Measurements from ENCODE around the gene SKAP1. TPM values are rescaled to one million over a fixed set of nuclear protein-coding genes. Genes with fewer than 3 reads are reported as not detected.

SKAP1 gene
- total RNA-seq, 2 experiments from 2014 or later, result 1.2 TPM; not detected in 1

- H4K20me1 ChIP-seq (ENCODE audit: insufficient read depth, low read length), result no peaks in the 10 kb centered on the region
- TF ChIP-seq EZH2phosphoT487 (IDR thresholded peaks at IDR 0.05; ENCODE audit: borderline replicate concordance, low read depth, low read length) (no peak), CTCF (conservative IDR thresholded peaks at IDR 0.05; ENCODE audit: low read length) (no peak)
- no peaks in the 10 kb centered on the region for H3K4me1 ChIP-seq (ENCODE audit: insufficient read depth, low read length, poor library complexity, severe bottlenecking)
- no peaks in the 10 kb centered on the region for H3K9me3 ChIP-seq (ENCODE audit: low read length)
- DNase-seq (ENCODE audit: low spot score), result no peak
- BruUV-seq (replicated peaks), result no TSS peak
- no peak overlapping the region for H2AFZ ChIP-seq (ENCODE audit: low read length)
- H3K9me2 ChIP-seq (ENCODE audit: insufficient read depth, low read length), result no peaks in the 10 kb centered on the region
- intact Hi-C loops (cut with micrococcal nuclease; ENCODE audit: unreplicated experiment), result no loop called here
- POLR2A ChIA-PET, result no interaction called here
- no peaks in the 10 kb centered on the region for H3K79me2 ChIP-seq (ENCODE audit: insufficient read depth, low read depth, low read length)
- CTCF ChIA-PET (ENCODE audit: unreplicated experiment), result no interaction called here
- no peak overlapping the region for H3K4me2 ChIP-seq (ENCODE audit: low read length)
- no peak overlapping the region for H3K27ac ChIP-seq (ENCODE audit: low read depth, low read length, poor library complexity, severe bottlenecking)
- no peaks in the 10 kb centered on the region for H3K36me3 ChIP-seq (ENCODE audit: insufficient read depth, low read length)
- no peak overlapping the region for H3K4me3 ChIP-seq (ENCODE audit: low read depth, low read length, poor library complexity, severe bottlenecking)
These were observed 250.7 kb downstream of the SKAP1 start for GRCh38 chr17:48179071-48179945.

DNA sequence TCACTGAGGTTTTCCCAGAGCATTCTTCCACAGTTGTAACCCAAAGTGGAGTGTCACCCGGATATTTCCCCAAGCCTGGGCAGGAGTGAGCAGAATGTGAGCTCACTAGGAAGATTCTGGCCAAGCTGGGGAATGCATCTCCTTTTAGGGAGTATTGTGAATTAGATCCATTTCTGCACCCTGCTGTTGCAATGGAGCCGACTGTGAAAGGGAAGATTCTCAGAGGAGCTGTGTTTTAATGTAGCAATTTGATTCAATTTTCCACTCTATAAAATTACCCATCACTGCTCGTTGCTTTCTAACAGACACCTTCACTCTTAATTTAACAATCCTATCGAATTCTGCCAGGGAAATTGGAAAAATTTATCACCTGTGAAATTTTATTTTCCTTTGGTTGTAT lies 251.7 kb downstream of the SKAP1 start:
- Histone ChIP-seq H4K20me1 (ENCODE audit: insufficient read depth, low read length) (no peaks in the 10 kb centered on the region), H3K4me2 (ENCODE audit: low read length) (no peak overlapping the region), H3K9me3 (ENCODE audit: low read length) (no peaks in the 10 kb centered on the region), H3K9me2 (ENCODE audit: insufficient read depth, low read length) (no peaks in the 10 kb centered on the region), H3K27ac (ENCODE audit: low read depth, low read length, poor library complexity, severe bottlenecking) (no peak overlapping the region), H2AFZ (ENCODE audit: low read length) (no peak overlapping the region), H3K4me1 (ENCODE audit: insufficient read depth, low read length, poor library complexity, severe bottlenecking) (no peaks in the 10 kb centered on the region), H3K36me3 (ENCODE audit: insufficient read depth, low read length) (no peaks in the 10 kb centered on the region), H3K4me3 (ENCODE audit: low read depth, low read length, poor library complexity, severe bottlenecking) (no peak overlapping the region), H3K79me2 (ENCODE audit: insufficient read depth, low read depth, low read length) (no peaks in the 10 kb centered on the region)
- intact Hi-C loops (cut with micrococcal nuclease; ENCODE audit: unreplicated experiment), result no loop called here
- BruUV-seq (replicated peaks), result no TSS peak
- ChIA-PET CTCF (ENCODE audit: unreplicated experiment) (no interaction called here), POLR2A (interaction anchor here (0.6 kb wide), 1 partner anchor 714 kb away, joined by 5 read pairs; the partner anchor contains the start of gene ATP5MC1)
- TF ChIP-seq EZH2phosphoT487 (IDR thresholded peaks at IDR 0.05; ENCODE audit: borderline replicate concordance, low read depth, low read length) (no peak), CTCF (conservative IDR thresholded peaks at IDR 0.05; ENCODE audit: low read length) (no peak)
- no peak for DNase-seq (ENCODE audit: low spot score)

DNA sequence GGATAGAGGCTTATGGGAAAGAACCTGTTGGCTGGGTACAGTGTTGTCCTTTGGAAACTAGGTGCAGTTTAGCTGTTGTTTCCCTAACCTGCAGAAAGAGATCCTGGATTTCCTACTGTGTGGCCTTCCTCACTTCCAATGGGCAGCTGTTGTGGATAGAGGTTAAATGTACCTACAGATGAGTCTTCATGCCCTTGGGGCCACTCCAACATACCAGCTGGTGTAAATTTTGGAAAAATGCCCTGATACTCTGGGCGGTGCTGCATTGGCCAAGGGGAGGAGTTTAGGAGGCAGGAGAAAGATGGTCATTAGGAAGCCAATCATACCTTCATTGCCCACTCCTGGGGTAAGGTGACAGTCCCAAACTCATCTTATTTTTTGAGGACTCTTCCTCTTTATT lies 252.2 kb downstream of the SKAP1 start:
- no peaks in the 10 kb centered on the region for H3K79me2 ChIP-seq (ENCODE audit: insufficient read depth, low read depth, low read length)
- no peak overlapping the region for H2AFZ ChIP-seq (ENCODE audit: low read length)
- no peaks in the 10 kb centered on the region for H3K36me3 ChIP-seq (ENCODE audit: insufficient read depth, low read length)
- TF ChIP-seq CTCF (conservative IDR thresholded peaks at IDR 0.05; ENCODE audit: low read length), result no peak
- TF ChIP-seq EZH2phosphoT487 (IDR thresholded peaks at IDR 0.05; ENCODE audit: borderline replicate concordance, low read depth, low read length), result no peak
- ChIA-PET POLR2A (interaction anchor here (0.6 kb wide), 1 partner anchor 715 kb away, joined by 5 read pairs; the partner anchor contains the start of gene ATP5MC1), CTCF (ENCODE audit: unreplicated experiment) (no interaction called here)
- H3K4me3 ChIP-seq (ENCODE audit: low read depth, low read length, poor library complexity, severe bottlenecking), result no peak overlapping the region
- no peaks in the 10 kb centered on the region for H4K20me1 ChIP-seq (ENCODE audit: insufficient read depth, low read length)
- H3K27ac ChIP-seq (ENCODE audit: low read depth, low read length, poor library complexity, severe bottlenecking), result no peak overlapping the region
- no peak overlapping the region for H3K4me2 ChIP-seq (ENCODE audit: low read length)
- no peaks in the 10 kb centered on the region for H3K9me3 ChIP-seq (ENCODE audit: low read length)
- no TSS peak for BruUV-seq (replicated peaks)
- H3K4me1 ChIP-seq (ENCODE audit: insufficient read depth, low read length, poor library complexity, severe bottlenecking), result no peaks in the 10 kb centered on the region
- no peaks in the 10 kb centered on the region for H3K9me2 ChIP-seq (ENCODE audit: insufficient read depth, low read length)
- DNase-seq (ENCODE audit: low spot score), result no peak
- intact Hi-C loops (cut with micrococcal nuclease; ENCODE audit: unreplicated experiment), result no loop called here

All from OCI-LY7 (cell line).